HG02973 (cell line): Measurements from ENCODE around the gene SERINC5.

ENCODE experiments used
- ATAC-seq: cut with Tn5 transposase; IDR thresholded peaks from one replicate; pipeline ENCODE4 v1.9.1; 2021; ENCODE audit warnings: moderate library complexity; ENCODE audit not compliant: unreplicated experiment

The SERINC5 gene

DNA sequence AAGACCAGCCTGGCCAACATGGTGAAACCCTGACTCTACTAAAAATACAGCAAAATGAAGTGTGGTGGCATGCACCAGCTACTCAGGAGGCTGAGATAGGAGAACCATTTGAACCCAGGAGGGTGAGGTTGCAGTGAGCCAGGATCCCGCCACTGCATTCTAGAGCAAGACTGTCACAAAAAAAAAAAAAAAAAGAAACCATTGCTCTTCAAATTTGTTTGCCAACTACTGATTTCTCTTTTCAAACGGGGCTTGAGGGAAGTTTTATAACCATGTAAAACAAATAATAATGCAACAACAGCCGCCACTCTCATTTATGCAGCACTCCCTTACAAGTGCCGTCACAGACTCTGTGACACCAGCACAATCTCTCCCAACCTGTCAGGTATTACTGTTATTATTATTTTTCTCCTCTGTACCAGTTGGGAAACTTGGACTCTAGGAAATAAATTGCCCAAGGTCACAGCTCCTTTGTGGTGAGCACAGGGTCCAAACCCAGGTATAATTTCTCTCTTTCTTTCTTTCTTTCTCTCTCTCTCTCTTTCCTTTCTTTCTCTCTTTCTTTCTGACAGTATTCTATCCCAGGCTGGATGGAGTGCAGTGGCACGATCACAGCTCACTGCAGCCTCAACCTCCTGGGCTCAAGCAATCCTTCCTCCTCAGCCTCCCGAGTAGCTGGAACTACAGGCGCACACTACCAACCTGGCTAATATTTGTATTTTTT lies 25.4 kb downstream of the SERINC5 start:
- no peak for ATAC-seq

DNA sequence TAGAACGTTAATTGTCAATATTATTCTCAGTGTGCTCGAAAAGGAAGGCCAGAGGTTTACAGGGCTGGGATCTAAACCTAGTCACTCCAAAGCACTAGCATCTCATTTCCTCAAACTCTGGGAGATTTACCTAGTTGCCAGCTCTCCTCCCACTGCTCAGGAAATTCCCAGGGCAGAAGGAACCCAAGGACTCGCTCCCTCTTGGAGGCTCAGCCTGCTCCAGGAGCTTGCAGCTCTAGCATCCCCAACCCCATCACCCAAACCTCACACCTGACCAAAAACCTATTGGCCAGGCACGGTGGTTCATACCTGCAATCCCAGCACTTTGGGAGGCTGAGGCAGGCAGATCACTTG lies 26.0 kb downstream of the SERINC5 start:
- ATAC-seq = no peak

DNA sequence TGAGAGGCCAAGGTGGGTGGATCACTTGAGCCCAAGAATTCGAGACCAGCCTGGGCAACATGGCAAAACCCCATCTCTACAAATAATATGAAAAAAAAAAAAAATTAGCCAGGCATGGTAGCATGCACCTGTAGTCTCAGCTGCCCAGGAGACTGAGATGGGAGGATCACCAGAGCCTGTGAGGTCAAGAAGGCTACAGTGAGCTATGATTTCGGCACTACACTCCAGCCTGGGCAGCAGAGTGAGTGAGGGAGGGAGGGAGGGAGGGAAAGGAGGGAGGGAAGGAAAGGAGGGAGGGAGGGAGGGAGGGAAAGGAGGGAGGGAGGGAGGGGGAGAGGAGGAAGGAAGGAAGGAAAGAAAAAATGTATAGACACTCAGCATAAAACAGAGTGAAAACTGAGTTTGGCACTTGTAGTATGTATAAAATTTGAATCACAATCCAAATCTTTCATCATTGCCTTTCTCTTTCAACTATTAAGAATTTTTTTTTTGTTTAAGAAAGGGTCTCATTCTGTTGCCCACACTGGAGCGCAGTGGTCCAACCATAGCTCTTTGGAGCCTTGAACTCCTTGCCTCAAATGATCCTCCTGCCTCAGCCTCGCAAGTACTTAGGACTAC lies 27.8 kb downstream of the SERINC5 start:
- ATAC-seq = no peak

DNA sequence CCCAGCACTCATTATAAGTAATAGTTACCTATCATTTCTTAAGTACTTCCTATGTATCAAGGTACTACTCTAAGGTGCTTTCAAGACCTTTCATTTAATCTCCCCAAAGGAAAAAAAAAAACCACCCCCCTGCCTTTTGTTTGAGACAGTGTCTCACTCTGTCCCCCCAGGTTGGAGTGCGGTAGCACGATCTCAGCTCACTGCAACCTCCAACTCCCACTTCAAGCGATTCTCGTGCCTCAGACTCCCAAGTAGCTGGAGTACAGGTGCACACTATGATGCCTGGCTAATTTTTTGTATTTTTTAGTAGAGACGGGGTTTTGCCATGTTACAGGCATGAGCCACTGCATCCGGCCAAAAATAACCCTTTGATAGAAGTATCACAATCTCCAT lies 29.9 kb downstream of the SERINC5 start:
- no peak for ATAC-seq

DNA sequence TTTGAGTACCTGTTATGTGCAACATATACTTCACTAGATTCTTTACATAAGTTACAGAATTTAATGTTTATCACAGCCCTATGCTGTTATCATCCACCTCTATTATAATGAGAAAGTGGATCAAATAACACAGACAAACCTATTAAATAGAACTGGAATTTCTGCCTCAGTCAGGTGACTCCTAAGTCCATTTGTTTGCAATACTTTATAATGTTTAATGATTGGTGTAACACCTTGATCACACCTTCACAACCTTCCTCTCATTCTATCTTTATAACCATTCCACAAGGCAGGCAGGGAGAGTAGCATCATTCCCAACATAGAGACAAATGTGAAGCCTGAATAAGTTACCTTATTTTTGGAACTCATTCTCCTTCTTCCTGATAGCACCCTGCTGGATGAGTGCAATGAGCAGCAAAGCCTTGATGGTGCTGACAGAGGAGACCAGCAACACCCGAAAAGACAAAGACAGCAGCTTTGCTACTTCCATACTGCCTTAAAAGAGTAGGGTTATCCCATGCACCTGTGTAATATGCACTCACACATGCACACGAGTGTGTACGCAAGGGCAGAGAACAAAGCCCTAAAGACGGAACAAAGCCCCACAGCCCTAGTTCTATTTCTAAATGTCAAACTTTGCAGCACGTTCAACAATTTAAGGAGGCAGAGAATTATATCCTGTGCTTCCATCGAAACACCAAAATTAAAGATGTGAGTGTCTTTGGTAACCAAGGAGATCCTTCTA lies 30.5 kb downstream of the SERINC5 start:
- no peak for ATAC-seq

DNA sequence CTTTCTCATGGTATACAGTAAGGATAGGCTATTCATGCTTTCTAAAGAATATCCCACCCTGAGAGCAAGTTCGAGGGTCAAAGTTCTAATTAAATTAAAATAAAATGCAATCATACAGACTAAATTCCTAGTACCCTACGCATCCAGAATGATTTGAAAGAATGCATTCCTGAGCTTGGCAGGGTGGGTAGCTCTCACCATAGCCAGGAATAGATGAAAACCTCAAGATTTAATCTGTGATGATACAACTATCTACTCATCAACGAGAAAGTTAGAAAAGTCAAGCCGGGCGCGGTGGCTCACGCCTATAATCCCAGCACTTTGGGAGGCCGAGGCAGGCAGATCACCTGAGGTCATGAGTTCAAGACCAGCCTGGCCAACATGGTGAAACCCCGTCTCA lies 32.3 kb downstream of the SERINC5 start:
- no peak for ATAC-seq

DNA sequence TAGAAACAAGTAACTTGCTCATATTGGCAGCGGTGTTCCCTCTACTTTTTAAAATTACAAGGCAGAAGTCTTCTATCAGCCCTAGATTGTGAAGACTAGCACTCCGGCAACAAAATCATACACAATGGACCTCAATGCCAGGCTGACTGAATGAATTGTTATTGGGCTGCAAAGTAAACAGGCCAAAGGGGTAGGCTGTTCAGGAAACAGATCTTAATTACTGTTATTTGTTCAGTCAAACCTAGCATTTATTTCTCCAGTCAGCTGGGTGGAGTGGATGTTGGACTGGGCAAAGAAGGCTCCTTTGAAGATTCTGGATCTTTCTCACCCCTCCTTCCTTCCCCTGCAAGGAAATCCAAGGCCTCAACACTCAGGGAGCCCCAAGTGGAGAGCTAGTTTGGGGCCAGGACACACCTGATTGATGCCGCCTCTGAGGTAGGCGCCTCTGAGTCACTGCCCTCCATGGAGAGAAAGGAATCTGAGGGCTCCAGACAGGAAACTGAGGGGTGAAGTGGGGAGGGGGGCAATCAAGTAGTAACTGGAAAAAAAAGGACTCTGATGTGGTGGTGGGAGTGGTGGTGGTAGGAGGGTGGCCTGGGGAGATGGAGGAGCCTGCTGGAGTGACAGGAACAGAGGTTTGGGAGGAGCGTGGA lies 35.5 kb downstream of the SERINC5 start:
- no peak for ATAC-seq

DNA sequence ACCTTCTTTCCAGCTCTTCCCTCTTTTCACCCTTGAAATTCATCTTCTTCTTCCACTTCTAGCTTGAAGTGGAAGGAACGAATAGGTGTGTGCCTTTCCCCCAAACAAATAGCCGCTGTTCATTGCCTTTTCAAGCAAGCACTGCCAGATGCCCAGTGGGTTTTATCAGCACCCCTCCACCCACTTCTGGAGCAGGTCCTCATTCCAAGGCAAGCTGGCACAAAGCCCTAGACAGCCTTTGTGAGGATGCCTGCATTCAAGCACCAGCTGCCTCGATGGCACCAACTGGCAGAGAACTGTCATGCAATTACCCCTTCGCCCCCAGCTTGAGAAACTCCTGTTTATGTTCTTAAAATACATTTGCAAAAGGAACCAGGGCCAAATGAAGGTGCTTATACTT lies 36.5 kb downstream of the SERINC5 start:
- no peak for ATAC-seq

DNA sequence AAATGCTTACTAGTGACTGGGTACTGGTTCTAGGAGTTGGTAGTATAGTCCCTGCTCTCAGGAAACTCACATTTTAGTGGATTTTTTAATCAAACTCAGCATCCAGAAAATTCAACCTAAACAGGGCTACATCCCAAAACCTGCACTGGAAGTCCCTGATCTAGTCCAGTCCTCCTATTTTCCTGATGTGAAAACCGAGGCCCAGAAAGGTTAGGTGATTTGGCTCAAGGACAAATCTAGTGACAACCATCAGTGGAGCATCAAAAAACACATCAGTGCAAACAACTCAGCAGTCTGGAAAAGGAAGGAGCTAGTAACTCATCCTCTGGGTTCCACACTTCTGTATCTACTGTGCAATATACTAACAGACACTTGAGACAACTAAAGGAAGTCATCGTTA lies 38.2 kb downstream of the SERINC5 start:
- no peak for ATAC-seq

DNA sequence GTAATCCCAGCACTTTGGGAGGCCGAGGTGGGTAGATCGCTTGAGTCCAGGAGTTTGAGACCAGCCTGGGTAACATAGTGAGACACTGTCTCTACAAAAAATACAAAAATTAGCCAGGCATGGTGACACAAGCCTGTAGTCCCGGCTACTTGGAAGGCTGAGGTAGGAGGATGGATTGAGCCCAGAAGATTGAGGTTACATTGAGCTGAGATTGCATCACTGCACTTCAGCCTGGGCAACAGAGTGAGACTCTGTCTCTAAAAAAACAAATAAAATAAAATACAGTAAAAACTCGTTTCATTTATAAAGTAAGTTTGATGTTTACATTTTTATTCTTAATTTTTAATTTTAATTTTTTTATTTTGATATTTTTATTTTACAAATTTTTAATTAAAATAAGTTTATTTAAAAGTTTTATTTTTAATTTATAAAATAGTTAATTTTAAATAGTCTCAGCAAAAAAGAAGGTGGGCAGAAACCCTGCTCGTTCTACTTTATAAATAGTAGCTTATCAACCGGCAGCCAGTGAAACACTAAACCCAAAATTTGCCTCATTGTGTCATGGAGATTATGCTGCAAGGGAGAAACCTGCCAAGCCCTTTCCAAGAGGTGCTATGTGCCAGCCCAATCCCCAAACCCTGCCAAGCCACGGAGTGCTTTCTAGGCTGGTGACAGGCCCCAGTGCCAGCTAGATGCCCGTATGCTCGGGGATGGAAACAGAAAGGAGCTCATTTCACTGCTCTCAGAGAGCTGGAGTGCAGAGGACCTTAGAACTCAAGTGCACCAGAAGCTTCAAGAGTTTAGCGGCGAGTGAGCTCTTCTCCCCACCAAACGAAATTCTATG lies 38.9 kb downstream of the SERINC5 start:
- ATAC-seq = no peak

DNA sequence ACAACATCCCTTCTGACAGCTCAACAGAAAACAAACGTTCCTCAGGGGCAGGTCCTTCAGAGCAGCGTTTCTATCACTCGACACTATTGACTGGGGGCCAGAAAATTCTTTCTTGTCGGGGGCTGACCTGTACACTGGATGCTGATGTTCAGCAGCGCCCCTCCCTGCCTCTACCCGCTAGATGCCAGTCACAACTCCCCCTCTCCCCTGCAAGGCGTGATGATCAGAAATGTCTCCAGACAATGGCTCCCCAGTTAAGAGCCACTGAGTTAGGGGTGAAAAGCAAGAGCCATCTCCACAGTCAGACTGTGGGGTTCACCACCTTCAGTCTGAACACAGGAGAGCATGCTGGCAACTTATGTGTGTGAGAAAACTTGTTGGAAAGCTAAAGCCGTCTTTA lies 39.8 kb downstream of the SERINC5 start:
- ATAC-seq = no peak

DNA sequence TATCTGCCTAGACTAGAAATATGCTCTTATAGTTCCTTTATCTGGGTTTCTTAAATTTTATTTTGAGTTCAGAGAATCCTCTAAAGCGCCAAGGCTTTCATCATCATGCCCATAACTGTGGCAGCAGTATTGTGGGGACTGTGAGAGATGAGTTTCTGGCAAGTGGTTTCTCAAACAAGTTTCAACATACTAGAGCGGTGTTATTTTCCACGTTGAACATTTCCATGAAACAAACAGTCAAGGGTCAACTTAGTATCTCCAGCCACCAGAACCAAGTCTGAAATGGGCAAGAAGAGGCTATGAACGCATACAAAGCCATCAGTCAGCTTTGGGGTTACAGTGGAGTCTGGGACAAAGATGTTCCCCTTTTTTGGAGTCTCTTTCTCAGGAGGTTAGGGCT lies 40.3 kb downstream of the SERINC5 start:
- no peak for ATAC-seq

DNA sequence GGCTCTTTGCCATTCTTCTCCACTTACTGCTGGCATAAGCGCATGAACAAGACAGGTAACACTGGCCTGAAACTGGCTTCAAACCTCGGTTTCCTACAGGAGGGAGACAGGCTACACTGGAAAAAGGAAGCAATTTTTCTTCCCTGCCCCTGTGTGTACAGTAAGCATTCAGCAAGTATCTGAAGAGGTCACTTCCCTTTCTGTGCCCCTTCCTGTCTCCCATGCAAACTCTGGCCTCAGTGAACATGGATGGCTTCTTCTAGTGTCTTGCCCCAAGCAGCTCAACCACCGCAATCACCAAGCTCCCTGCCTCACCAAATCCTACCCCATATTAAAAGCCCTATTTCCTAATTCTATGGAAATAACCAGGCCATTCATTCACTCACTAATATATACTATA lies 42.4 kb downstream of the SERINC5 start:
- no peak for ATAC-seq

DNA sequence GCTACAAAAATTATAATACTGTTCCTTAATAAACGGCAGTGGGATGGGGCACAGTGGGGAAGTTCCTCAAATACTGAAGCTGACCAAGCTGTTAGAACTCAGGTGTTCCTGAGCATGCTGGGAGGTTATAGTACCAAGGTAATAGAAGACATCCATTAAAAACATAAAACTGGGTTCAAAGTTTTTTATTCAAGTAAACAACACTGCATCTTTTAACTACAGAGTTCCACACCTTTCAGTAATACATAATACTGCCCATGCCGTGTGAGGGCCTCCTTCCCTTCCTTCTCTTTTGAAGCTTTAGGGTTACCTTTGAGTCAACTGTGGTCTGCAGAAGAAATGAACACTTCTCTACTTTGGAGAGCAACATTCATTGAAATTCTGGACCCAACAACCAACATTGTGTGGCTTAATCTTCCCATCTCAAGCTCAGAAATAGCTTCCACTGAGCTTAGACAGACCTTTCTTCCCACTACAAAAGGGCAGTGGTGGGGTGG lies 43.6 kb downstream of the SERINC5 start:
- ATAC-seq = no peak

DNA sequence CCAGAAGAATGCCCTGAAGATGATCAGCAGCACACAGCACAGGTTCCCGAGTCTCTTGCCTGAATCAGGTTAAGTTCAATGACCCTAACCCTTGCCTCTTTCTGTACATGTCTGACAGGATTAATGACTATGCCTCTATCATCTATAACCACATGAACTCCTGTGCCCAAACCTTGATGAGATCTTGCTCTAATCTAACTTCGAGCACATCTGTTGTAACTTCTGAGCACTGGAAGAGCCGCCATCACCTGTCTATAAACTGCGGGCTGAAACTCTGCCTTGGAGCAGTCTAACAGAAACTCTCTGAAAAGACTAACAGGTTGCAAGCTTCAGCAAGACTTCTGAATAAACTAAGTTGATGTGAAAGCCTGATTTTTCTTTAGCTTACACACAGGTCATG lies 44.5 kb downstream of the SERINC5 start:
- no peak for ATAC-seq

DNA sequence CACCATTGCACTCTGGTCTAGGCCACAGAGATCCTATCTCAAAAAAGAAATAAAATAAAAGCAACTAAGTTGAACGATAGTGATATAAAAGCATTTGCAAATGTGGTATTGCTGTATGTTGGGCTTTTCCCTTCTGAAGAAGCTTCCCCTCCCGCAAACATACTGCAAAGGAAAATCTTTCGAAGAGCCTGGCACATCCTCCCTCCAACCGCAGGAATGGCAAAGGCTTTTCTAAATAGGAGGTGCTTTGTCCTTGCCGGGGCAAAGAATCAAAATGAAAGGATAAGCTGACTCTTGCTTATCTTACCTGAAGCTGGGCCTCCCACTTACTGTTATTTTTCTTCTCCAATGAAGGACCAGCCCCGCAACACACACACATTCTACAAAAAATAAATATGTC lies 45.8 kb downstream of the SERINC5 start:
- no peak for ATAC-seq

DNA sequence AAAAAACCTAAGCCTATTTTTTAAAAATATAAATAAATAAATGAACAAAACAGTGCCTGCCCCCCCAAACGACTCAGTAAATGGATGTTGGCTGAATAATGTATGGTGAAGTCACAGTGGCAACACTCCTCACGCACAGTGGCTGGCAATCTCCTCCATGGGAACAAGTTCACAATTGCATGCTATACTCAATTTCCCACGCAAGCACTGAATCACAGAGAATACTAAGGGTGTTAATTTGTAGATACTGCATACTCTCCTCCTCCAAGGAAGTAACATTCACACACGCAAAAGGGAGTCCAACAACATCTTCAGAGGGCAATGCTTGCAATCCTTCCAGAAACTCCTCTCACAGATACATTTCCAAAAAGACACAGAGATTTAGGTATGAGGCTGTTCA lies 47.5 kb downstream of the SERINC5 start:
- ATAC-seq = no peak

DNA sequence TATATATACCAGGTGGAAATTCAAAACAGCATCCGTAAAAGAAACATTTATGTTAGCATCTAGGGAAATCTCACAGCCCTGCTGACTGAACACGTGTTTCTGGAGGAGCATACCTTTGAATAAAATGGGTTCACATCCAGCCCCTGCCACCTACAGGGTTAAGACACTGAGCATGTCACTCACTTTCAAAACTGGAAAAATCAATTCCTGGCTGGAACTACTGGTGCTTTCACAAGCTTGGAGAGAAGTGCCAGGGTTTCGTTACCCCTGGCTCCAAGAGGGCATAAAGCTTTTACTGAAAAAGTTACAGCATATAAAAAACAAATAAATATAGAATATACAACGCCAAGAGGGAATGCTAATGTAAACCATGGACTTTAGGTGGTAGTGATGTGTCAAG lies 48.0 kb downstream of the SERINC5 start:
- ATAC-seq = no peak

DNA sequence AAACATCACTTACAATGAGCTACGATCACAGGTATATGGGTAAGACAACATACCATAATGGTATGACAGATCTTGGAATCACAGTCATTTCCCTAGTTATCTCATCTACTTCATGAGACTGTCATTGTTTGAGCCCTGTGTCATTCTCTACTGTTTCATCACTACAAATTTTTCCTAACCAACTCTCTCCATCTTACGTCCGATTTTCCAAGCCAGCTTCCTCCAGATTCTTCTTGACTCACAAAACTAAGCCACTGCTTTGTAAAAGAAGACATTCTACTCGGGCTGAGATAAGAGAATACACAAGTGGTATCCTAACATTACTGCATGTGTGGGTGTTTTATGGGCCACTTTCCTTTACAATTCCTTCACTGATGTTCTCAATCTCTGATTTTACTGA lies 49.6 kb downstream of the SERINC5 start:
- no peak for ATAC-seq

DNA sequence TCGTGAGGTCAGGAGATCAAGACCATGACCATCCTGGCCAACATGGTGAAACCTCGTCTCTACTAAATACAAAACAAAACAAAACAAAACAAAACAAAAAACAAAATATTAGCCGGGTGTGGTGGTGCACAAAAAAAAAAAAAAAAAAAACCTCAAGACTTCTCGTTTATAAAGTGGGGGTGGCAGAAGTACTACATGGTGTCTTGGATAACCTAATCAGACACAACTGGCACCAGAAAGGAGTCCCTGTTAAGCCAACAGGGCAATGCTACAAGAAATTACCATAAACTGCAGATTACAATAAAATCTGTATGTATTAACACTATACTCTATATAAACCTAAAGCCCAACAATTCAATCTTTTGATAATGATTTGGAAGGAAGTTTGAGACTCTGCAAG lies 50.0 kb downstream of the SERINC5 start:
- no peak for ATAC-seq
